Panc1 (cell line): ENCODE results near the gene ZNF516.

Source experiments
- CTCF ChIP-seq: fragments of 450-650 bp; IDR thresholded peaks from 2 replicates; pipeline ENCODE4 v1.5.1; 2017; ENCODE audit warnings: mild to moderate bottlenecking
- POLR2AphosphoS5 ChIP-seq: IDR thresholded peaks from 2 replicates; pipeline ENCODE4 v1.6.1; 2012; ENCODE audit warnings: mild to moderate bottlenecking, low read depth, low read length, moderate library complexity
- REST ChIP-seq, 2 experiments: IDR thresholded peaks; 2 replicates each; pipeline ENCODE4 v1.6.1; 2011 to 2012; ENCODE audit warnings: low read depth in 2 of 2, control low read depth in 1 of 2, low read length in 1 of 2, mild to moderate bottlenecking in 1 of 2, moderate library complexity in 1 of 2; ENCODE audit not compliant: insufficient read depth in 1 of 2

- TF ChIP-seq CTCF (no peak), REST (IDR thresholded peaks at IDR 0.05; ENCODE audit: insufficient read depth in 1 of 2, low read depth in 2 of 2, low read length in 1 of 2) (no peak), POLR2AphosphoS5 (no peak)
These were observed 6.0 kb downstream of the ZNF516 start for GRCh38 chr18:76489081-76489480.
